ENCODE measurements around the gene CNTN4.

DNA sequence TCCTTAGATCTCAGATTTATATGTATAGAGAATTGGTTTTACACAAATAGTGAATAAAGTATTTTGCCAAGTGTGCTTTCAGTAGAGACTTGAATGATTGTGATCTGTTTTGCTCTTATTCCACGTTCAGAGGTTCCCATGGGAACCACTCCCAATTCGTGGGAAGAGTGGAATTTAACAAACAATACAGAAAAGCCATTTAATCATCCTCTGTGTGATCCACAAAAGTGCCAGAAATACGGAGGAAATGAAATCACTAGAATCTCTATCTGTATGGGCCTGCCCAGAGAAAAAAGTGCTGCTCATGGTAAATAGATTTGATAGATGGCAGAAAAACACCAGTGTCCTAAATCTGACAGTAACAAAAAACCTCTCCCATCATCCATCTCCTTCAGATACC is 56.0 kb downstream of the CNTN4 start:
- TF ChIP-seq KDM1A (IDR thresholded peaks at IDR 0.05; ENCODE audit: borderline replicate concordance, low read length) (no peak), EZH2 (IDR thresholded peaks at IDR 0.05; ENCODE audit: low read depth, low read length, severe bottlenecking) (no peak), SP1 (IDR thresholded peaks at IDR 0.05; ENCODE audit: low read depth, low read length) (no peak), PHF8 (conservative IDR thresholded peaks at IDR 0.05; ENCODE audit: low read depth, low read length) (no peak)
- TF ChIP-seq, protein P1, sequence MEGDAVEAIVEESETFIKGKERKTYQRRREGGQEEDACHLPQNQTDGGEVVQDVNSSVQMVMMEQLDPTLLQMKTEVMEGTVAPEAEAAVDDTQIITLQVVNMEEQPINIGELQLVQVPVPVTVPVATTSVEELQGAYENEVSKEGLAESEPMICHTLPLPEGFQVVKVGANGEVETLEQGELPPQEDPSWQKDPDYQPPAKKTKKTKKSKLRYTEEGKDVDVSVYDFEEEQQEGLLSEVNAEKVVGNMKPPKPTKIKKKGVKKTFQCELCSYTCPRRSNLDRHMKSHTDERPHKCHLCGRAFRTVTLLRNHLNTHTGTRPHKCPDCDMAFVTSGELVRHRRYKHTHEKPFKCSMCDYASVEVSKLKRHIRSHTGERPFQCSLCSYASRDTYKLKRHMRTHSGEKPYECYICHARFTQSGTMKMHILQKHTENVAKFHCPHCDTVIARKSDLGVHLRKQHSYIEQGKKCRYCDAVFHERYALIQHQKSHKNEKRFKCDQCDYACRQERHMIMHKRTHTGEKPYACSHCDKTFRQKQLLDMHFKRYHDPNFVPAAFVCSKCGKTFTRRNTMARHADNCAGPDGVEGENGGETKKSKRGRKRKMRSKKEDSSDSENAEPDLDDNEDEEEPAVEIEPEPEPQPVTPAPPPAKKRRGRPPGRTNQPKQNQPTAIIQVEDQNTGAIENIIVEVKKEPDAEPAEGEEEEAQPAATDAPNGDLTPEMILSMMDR (IDR thresholded peaks at IDR 0.05; ENCODE audit: control extremely low read depth in 1 of 3, insufficient read depth in 1 of 3, low read depth in 1 of 3, low read length in 3 of 3): no peak
- TF ChIP-seq, protein P2, sequence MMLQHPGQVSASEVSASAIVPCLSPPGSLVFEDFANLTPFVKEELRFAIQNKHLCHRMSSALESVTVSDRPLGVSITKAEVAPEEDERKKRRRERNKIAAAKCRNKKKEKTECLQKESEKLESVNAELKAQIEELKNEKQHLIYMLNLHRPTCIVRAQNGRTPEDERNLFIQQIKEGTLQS (IDR thresholded peaks at IDR 0.05; ENCODE audit: insufficient read depth, low read depth, low read length): no peak
